DMS153 (cell line): ENCODE data around the gene ZP2.
"Not testable (repeated sequence)": the region's sequence is repeated elsewhere in the genome, so short reads cannot be mapped to it uniquely, and the experiment has no call there.

ENCODE experiments used
- DNase-seq: peaks from one replicate; lab custom pipeline; 2025; lab: John Stamatoyannopoulos, UW

ZP2 gene

GRCh38 chr16:21170116-21170515 is 41.3 kb downstream of the ZP2 start:
- DNase-seq = not testable (repeated sequence)

GRCh38 chr16:21169249-21169981 is 42.0 kb downstream of the ZP2 start:
- DNase-seq = no peak

GRCh38 chr16:21167929-21168602 is 43.3 kb downstream of the ZP2 start:
- no peak for DNase-seq

GRCh38 chr16:21167360-21167759 is 44.0 kb downstream of the ZP2 start:
- no peak for DNase-seq

GRCh38 chr16:21166561-21166961 is 44.8 kb downstream of the ZP2 start:
- DNase-seq = no peak

GRCh38 chr16:21164521-21165168 is 46.7 kb downstream of the ZP2 start:
- no peak for DNase-seq

- DNase-seq = no peak
Observed at GRCh38 chr16:21163576-21163975, 47.8 kb downstream of the ZP2 start.

- DNase-seq = no peak
Observed at GRCh38 chr16:21162661-21163151, 48.7 kb downstream of the ZP2 start.

GRCh38 chr16:21161211-21161610 is 50.2 kb downstream of the ZP2 start:
- no peak for DNase-seq

GRCh38 chr16:21160276-21160675 is 51.1 kb downstream of the ZP2 start:
- DNase-seq = no peak

- DNase-seq = peak; percentile 17
Observed at GRCh38 chr16:21159281-21159951, 52.0 kb downstream of the ZP2 start.

- peak; percentile 50 for DNase-seq
Observed at GRCh38 chr16:21158208-21159110, 52.9 kb downstream of the ZP2 start, which contains the start of gene LDAF1. TSS of gene LDAF1 (plus strand) at chr16:21158674. CDS start at chr16:21161183, 2,509 bp downstream.

GRCh38 chr16:21157632-21158031 is 53.7 kb downstream of the ZP2 start:
- no peak for DNase-seq

- peak; percentile 80 for DNase-seq
Observed at GRCh38 chr16:21156767-21157467, 54.5 kb downstream of the ZP2 start.

- not testable (repeated sequence) for DNase-seq
Observed at GRCh38 chr16:21156011-21156410, 55.4 kb downstream of the ZP2 start.

- DNase-seq = peak; percentile 76
Observed at GRCh38 chr16:21153124-21153729, 58.1 kb downstream of the ZP2 start.

- not testable (repeated sequence) for DNase-seq
Observed at GRCh38 chr16:21152160-21153030, 59.0 kb downstream of the ZP2 start.

GRCh38 chr16:21150375-21151001 is 60.9 kb downstream of the ZP2 start, which contains the start of gene DNAH3:
TSS of gene DNAH3 (minus strand) at chr16:21150846. CDS start at chr16:21150319, 527 bp downstream.
- peak; percentile 95 for DNase-seq
